ENCODE measurements around the gene RPUSD1. TPM values are rescaled to one million over a fixed set of nuclear protein-coding genes. Genes with fewer than 3 reads are reported as not detected.

The RPUSD1 gene
- total and polyA plus RNA-seq, 9 donors: 11.1 to 18.6 (median 15.4) TPM; not detected in 1

DNA sequence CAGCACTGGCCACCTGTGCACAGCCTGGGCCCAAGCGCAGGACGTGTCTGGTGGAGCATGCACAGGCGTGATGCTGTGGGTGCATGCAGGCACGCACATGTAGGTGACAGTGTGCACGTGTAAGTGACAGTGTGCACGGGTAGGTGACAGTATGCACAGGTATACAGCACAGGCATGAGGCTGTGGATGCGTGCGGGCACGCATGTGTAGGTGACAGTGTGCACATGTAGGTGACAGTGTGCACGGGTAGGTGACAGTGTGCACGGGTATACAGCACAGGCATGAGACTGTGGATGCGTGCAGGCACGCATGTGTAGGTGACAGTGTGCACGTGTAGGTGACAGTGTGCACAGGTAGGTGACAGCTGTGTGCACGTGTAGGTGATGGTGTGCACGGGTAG lies 7.9 kb downstream of the RPUSD1 start:
- intact Hi-C loops (cut with DNase I): no loop called here
- no peak for DNase-seq
- TF ChIP-seq, protein P1, sequence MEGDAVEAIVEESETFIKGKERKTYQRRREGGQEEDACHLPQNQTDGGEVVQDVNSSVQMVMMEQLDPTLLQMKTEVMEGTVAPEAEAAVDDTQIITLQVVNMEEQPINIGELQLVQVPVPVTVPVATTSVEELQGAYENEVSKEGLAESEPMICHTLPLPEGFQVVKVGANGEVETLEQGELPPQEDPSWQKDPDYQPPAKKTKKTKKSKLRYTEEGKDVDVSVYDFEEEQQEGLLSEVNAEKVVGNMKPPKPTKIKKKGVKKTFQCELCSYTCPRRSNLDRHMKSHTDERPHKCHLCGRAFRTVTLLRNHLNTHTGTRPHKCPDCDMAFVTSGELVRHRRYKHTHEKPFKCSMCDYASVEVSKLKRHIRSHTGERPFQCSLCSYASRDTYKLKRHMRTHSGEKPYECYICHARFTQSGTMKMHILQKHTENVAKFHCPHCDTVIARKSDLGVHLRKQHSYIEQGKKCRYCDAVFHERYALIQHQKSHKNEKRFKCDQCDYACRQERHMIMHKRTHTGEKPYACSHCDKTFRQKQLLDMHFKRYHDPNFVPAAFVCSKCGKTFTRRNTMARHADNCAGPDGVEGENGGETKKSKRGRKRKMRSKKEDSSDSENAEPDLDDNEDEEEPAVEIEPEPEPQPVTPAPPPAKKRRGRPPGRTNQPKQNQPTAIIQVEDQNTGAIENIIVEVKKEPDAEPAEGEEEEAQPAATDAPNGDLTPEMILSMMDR (IDR thresholded peaks at IDR 0.05): no peak
- TF ChIP-seq EP300 (IDR thresholded peaks at IDR 0.05) (no peak), POLR2A (IDR thresholded peaks at IDR 0.05) (no peak)
- Histone ChIP-seq H3K27me3 (no peaks in the 10 kb centered on the region), H3K4me3 (no peak overlapping the region), H3K9me3 (no peaks in the 10 kb centered on the region), H3K4me1 (ENCODE audit: insufficient read depth) (peaks cover 7% of the 10 kb centered on the region), H3K36me3 (no peaks in the 10 kb centered on the region), H3K27ac (no peak overlapping the region)
- WGBS, 3 donors: 82 to 89% (median 84%) methylated on average over 16 of the region's 16 CpGs

DNA sequence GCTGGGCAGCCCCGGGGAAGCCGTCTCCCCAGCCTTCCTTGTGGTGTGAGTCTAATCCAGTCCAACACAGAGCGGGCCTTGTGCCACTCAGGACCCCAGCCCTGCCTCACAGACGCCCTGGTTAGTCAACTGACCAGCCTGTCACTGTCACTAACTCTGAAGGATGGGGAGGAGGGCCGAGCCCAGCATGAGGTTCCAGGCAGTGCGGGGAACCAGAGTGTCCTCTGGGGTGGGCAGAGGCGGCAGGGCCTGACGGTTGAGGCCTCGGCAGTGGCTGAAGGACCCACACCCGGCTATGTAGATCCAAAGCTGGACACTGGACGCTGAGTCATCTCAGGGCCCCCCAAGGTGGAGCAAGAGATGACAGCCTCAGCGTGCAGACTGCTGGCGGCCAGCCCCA lies 8.6 kb downstream of the RPUSD1 start:
- Histone ChIP-seq H3K4me3 (no peak overlapping the region), H3K36me3 (no peaks in the 10 kb centered on the region), H3K4me1 (ENCODE audit: insufficient read depth) (peaks cover 7% of the 10 kb centered on the region), H3K27me3 (no peaks in the 10 kb centered on the region), H3K9me3 (no peaks in the 10 kb centered on the region), H3K27ac (no peak overlapping the region)
- intact Hi-C loops (cut with DNase I): no loop called here
- TF ChIP-seq, protein P1 (IDR thresholded peaks at IDR 0.05): no peak
- WGBS, 3 donors: 68 to 80% (median 72%) methylated on average over 13 of the region's 13 CpGs
- no peak for DNase-seq

DNA sequence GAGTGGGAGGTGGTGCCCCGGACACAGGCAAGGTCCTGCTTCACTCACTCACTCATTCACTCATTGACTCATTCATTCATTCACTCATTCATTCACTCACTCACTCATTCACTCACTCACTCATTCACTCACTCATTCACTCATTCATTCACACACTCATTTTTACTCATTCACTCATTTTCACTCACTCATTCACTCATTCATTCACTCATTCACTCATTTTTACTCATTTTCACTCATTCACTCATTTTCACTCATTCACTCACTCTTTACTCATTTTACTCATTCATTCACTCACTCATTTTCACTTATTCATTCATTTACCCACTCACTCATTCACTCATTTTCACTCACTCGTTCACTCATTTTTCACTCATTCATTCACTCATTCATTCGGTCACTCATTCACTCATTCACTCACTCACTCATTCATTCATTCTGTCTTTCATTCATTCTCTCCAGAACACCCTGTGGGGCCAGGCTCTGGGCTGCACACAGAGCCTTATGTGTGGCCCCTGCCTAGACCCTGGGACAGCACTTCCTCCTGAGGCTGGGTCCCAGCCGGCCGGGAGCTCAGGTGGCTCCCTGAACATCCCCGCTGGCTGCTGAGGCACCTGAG lies 9.2 kb downstream of the RPUSD1 start:
- WGBS, 3 donors: 75 to 87% (median 84%) methylated on average over 6 of the region's 6 CpGs
- no peak for DNase-seq
- H3K4me3 ChIP-seq: no peak overlapping the region
- no peaks in the 10 kb centered on the region for H3K27me3 ChIP-seq
- no peaks in the 10 kb centered on the region for H3K9me3 ChIP-seq
- no peaks in the 10 kb centered on the region for H3K36me3 ChIP-seq
- H3K4me1 ChIP-seq (ENCODE audit: insufficient read depth): peaks cover 7% of the 10 kb centered on the region
- H3K27ac ChIP-seq: no peak overlapping the region
- intact Hi-C loops (cut with DNase I): no loop called here
- TF ChIP-seq, protein P1 (IDR thresholded peaks at IDR 0.05): no peak
- TF ChIP-seq POLR2A (IDR thresholded peaks at IDR 0.05) (no peak), EP300 (IDR thresholded peaks at IDR 0.05) (no peak)

DNA sequence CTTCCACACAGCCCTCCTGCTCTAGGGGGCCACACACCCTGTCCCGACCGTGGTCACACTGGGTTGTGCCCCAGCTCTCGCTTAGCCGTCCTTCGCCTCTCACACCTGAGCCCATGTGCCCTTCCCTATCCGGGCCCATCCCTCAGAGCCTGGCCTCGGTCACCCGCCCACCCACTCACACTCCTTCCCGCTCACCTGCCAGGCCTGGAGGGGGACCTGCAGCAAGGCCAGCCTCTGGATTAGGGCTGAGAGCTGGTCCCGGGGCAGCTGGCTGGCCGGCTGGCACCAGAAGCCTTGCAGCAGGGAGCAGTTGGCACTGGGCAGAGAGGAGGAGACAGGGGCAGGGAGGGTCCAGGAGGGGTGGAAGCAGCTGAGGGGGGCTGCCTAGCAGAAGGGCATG lies 9.7 kb downstream of the RPUSD1 start:
- WGBS, 3 donors: 65 to 77% (median 71%) methylated on average over 10 to 11 of the region's 11 CpGs

More for the DNA sequence above, 9.7 kb downstream of the RPUSD1 start:
- TF ChIP-seq, protein P1 (IDR thresholded peaks at IDR 0.05): no peak
- TF ChIP-seq EP300 (IDR thresholded peaks at IDR 0.05) (no peak), POLR2A (IDR thresholded peaks at IDR 0.05) (no peak)
- no peak overlapping the region for H3K4me3 ChIP-seq
- H3K9me3 ChIP-seq: no peaks in the 10 kb centered on the region
- H3K27ac ChIP-seq: no peak overlapping the region
- H3K4me1 ChIP-seq (ENCODE audit: insufficient read depth): peaks cover 3% of the 10 kb centered on the region
- intact Hi-C loops (cut with DNase I): no loop called here
- no peaks in the 10 kb centered on the region for H3K27me3 ChIP-seq
- no peaks in the 10 kb centered on the region for H3K36me3 ChIP-seq
- no peak for DNase-seq
